ENCODE results near the gene ZNRD2. TPM values are rescaled to one million over a fixed set of nuclear protein-coding genes. Genes with fewer than 3 reads are reported as not detected.

Gene ZNRD2
- total RNA-seq, 1 donor from 2014 or later = 37.0 TPM

GRCh38 chr11:65584723-65585171 lies 14.5 kb downstream of the ZNRD2 start:
- intact Hi-C loops (cut with micrococcal nuclease) = no loop called here

GRCh38 chr11:65585396-65586246 lies 15.3 kb downstream of the ZNRD2 start:
- intact Hi-C loops (cut with micrococcal nuclease) = no loop called here

- intact Hi-C loops (cut with micrococcal nuclease) = no loop called here
Observed at GRCh38 chr11:65586247-65586630, 16.0 kb downstream of the ZNRD2 start.

- intact Hi-C loops (cut with micrococcal nuclease) = no loop called here
Observed at GRCh38 chr11:65586676-65587075, 16.4 kb downstream of the ZNRD2 start.

GRCh38 chr11:65588199-65589054 lies 18.1 kb downstream of the ZNRD2 start:
- intact Hi-C loops (cut with micrococcal nuclease) = loop anchor here (1.0 kb wide), 2 partner anchors 14 to 48 kb away; no protein-coding TSS in a partner anchor

- intact Hi-C loops (cut with micrococcal nuclease) = no loop called here
Observed at GRCh38 chr11:65589444-65590239, 19.4 kb downstream of the ZNRD2 start.

- intact Hi-C loops (cut with micrococcal nuclease) = no loop called here
Observed at GRCh38 chr11:65590240-65590738, 20.0 kb downstream of the ZNRD2 start.

GRCh38 chr11:65591939-65592857 lies 21.9 kb downstream of the ZNRD2 start:
- intact Hi-C loops (cut with micrococcal nuclease) = no loop called here

- intact Hi-C loops (cut with micrococcal nuclease) = no loop called here
Observed at GRCh38 chr11:65592858-65593517, 22.7 kb downstream of the ZNRD2 start.

- intact Hi-C loops (cut with micrococcal nuclease) = no loop called here
Observed at GRCh38 chr11:65593518-65594414, 23.5 kb downstream of the ZNRD2 start.

GRCh38 chr11:65595131-65595530 lies 24.9 kb downstream of the ZNRD2 start:
- intact Hi-C loops (cut with micrococcal nuclease) = no loop called here

GRCh38 chr11:65595543-65596281 lies 25.4 kb downstream of the ZNRD2 start, which contains the start of gene KCNK7:
TSS of gene KCNK7 (minus strand) at chr11:65595800. CDS start at chr11:65595772, 28 bp downstream.
- intact Hi-C loops (cut with micrococcal nuclease) = no loop called here

GRCh38 chr11:65596520-65596919 lies 26.2 kb downstream of the ZNRD2 start:
- intact Hi-C loops (cut with micrococcal nuclease) = no loop called here

- intact Hi-C loops (cut with micrococcal nuclease) = no loop called here
Observed at GRCh38 chr11:65598258-65598699, 28.0 kb downstream of the ZNRD2 start.

- intact Hi-C loops (cut with micrococcal nuclease) = no loop called here
Observed at GRCh38 chr11:65599216-65599954, 29.1 kb downstream of the ZNRD2 start.

GRCh38 chr11:65599955-65600246 lies 29.6 kb downstream of the ZNRD2 start:
- intact Hi-C loops (cut with micrococcal nuclease) = no loop called here

- intact Hi-C loops (cut with micrococcal nuclease) = no loop called here
Observed at GRCh38 chr11:65604258-65604657, 34.0 kb downstream of the ZNRD2 start.
